NCI-H526 treated with DMSO at 0.1 percent for 48 hours (cell line): ENCODE data around the gene ZCCHC14.
"Not testable (repeated sequence)": the region's sequence is repeated elsewhere in the genome, so short reads cannot be mapped to it uniquely, and the experiment has no call there.

ENCODE experiments used
- DNase-seq: peaks from one replicate; lab custom pipeline; 2025; lab: John Stamatoyannopoulos, UW

ZCCHC14 gene

DNA sequence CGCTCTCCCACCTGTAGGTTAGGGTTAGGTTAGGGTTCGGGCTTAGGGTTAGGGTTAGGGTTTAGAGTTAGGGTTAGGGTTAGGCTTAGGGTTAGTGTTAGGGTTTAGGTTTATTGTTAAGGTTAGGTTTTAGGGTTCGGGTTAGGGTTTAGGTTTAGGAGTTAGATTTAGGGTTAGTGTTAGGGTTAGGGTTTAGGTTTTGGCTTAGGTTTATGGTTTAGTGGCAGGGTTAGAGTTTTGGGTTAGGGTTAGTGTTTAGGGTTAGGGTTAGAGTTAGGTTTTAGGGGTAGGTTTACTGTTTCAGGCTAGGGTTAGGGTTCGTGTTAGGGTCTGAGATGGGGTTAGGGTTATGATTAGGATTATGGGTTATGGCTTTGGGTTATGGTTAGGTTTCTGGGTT, 31.6 kb upstream of the ZCCHC14 start:
- DNase-seq: no peak

DNA sequence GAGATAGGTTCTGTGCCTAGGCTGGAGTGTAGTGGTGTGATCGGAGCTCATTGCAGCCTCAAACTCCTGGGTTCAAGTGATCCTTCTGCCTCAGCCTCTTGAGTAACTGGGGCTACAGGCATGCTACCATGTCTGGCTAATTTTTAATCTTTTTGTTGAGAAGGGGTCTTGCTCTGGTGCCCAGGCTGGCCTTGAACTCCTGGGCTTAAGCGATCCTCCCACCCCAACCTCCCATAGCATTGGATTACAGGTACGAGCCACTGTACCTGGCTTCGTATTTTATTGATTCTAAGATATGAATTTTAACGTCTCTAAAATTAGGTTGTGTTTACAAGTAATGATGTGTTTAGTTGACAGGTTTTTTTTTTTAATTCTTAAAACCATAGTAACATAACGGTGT, 30.8 kb upstream of the ZCCHC14 start:
- DNase-seq: not testable (repeated sequence)

DNA sequence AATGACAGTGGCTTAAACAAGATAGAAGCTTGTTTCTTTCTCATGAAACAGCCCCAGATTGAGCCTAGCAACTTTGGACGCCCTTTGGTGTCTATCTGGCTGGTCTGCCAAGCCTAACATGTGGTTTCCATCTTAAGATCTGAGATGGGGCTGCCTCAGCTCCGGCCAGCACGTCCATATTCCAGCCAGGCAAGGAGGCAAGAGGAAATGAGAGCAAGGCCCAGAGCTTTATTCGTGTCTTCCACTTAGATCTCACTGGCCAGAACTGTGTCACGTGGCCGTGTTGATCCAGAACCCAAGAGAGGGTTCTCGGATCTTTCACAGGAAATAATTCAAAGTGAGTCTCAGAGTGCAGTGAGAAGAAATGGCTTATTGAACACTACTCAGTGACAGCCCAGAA, 28.9 kb upstream of the ZCCHC14 start:
- not testable (repeated sequence) for DNase-seq

DNA sequence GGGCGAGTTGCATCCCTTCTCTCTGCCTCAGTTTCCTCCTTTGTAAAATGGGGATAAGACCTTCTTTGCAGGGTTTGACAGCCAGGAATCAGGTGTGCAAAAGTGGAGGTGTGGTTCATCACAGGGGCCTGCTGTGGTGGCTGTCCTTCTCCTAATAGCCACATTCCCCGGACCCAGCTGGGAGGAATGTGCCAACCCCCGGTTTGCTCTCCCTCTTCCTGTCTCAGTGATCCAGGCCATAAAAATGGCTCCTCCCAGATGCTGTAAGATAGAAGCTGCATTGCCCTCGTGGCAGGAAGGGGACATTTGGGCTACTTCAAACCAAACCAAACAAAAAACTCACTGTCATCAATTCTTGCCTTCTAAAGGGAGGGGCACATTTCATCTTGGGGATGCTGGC, 26.3 kb upstream of the ZCCHC14 start:
- DNase-seq: not testable (repeated sequence)

DNA sequence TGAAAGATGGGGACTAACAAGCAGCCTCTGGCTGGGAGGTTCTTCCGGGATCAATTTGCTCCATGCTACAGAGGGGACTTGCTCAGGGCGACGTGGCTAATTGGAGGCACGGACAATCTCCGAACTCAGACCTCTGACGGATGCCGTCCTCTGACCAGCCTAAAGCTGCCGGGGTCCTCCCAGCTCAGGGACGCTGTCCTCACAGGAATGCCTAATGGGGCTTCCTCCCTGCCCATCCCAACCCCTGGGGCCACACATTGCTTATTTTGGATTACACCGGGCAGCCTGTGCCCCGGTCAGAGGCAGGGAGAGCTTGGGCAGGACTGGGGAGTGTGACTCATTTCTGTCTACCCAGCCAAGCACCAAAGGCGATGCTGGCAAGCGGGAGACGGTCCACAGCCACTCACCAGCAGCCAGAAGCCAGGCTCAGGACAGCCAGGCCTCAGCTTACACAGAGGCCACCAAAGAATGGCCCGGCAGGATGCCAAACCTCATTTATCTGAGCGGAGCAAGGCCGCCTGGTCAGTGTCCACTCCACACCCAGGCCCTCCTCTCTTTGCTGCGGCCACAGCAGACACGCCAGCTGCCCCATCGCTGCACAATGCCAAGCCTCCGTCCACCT, 25.7 kb upstream of the ZCCHC14 start:
- not testable (repeated sequence) for DNase-seq

DNA sequence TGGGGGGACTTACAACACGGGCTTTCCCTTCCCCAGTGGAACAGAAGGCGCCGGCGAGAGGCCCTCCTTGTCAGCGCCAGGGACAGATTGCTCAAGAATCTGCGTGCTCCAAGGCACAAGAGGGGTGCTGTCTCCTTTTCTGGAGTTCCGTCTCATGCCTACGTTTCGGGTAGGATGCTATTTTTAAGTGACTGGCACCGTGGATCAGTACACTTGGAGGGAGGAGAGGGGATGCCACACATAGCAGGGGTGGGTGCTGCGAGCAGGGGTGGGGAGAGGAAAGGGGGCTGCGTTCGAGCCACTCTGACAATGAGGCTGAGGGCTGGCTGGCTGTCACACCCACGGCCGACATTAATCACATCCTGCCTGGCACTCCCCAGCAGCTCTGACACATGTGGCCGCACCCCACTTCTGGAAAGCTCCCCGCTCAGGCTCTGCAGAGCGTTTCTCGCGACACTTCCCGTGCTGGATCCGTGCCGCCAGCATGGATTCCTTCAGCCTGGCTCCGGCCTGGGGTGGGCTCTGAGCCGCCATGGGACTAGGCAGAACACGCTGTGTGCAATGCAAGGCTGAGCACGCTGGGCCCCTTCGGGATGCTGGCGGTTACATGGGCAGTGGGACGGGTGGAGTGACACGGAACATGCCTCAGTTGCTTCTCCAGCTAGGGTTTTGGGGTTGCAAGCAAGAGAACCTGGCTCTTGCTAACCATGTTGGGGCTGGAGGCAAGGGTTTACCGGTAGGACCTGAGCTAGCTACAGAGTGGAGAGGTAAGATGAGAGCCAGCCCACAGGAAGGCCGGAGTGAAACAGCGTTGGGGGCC, 25.0 kb upstream of the ZCCHC14 start:
- DNase-seq: not testable (repeated sequence)

DNA sequence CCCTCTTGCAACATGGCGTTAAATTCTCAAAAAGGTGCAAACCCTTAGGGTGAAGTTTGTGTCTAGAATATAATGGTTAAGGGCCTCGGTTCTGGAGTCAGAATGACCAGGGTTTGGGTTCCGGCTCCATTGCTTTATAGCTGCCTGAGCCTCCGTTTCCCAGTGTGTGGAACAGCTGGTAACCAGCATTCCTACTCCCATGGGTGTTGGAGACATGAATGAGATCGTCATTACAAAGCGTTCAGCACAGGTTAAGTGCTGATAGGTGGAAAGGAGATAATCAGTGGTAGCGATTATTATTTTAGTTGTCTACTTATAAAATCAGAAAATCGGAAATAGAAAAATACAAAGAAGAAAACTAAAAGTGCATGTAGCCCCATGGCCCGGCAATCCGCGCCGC, 23.5 kb upstream of the ZCCHC14 start:
- no peak for DNase-seq

DNA sequence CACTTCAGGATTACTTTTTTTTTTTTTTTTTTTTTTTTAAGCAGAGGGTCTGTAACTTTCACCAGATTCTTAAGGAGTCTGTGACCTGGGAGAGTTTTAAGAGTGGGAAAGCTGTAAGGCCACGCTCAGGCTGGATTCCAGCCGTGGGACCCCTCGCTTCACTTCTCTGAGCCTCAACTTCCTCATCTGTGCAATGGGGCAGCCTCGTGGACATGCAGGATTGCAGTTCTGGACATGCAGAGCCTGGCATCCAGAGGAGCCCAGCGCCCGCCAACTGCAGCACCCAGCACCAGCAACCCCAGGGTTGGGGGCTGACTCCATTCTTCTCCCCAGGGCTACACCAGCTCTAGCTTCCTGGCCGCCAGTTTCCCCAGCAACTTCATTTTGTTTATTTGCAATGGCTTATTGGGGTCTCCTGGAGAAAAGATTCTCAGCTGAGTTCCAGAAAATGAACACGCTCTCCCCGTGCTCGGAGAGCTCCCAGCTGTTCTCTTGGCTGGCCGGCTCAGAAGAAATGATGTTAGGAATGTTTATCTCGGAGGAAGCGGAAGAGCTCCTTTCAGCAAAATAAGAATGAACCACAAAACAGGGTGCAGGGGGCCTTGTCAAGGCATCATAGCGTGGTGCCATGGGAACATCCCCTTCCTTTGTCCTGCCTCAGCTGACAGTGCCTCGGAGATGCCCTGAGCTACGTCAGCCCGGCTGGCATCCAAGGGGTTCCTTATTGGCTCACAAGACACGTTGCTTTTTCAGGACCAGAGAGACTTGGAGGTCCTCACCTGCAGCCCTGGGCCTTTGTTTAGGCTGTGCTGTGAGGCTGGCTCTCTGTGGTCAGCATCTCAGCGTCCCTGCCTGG, 22.9 kb upstream of the ZCCHC14 start:
- no peak for DNase-seq

DNA sequence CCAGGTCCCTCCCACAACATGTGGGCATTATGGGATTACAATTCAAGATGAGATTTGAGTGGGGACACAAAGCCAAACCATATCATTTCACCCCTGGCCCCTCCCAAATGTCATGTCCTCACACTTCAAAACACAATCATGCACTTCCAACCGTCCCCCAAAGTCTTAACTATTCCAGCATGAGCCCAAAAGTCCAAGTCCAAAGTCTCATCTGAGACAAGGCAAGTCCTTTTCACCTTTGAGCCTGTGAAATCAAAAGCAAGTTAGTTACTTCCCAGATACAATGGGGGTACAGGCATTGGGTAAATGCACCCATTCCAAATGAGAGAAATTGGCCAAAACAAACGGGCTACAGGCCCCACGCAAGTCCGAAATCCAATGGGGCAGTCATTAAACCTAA, 17.0 kb upstream of the ZCCHC14 start:
- not testable (repeated sequence) for DNase-seq

DNA sequence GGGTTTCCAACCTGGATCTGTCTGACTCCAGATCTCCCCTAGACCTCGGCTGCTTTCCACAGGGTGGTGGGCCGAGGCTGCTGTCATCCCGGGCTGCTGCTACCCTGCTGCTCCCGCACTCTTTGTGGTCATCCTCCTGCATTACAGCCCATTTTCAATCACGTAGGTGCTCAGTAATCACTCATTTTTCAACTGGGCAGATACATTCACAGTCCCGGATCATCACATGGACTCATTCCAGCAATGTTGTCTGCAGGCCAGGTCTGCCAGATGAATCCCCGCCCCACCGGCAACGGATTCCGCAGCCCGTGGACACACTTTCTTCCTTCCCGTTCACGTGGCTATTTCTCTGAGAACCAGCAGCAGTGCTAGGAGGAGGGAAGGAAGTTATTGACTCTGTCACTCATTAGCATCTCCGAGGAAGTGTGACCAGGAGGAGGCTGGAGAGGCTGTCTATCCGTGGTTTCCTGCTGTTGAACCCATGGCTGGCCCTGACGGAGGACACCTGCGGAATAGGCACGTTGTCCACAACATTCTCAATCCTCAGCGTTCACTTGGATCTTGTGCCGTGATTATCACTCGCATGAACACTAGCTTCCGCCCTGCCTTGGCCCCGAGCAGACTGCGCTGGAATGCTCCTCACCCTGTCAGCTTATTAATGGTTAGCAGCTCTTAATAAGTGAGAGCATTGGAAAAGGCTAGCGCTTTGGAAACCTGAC, 14.7 kb upstream of the ZCCHC14 start:
- no peak for DNase-seq

DNA sequence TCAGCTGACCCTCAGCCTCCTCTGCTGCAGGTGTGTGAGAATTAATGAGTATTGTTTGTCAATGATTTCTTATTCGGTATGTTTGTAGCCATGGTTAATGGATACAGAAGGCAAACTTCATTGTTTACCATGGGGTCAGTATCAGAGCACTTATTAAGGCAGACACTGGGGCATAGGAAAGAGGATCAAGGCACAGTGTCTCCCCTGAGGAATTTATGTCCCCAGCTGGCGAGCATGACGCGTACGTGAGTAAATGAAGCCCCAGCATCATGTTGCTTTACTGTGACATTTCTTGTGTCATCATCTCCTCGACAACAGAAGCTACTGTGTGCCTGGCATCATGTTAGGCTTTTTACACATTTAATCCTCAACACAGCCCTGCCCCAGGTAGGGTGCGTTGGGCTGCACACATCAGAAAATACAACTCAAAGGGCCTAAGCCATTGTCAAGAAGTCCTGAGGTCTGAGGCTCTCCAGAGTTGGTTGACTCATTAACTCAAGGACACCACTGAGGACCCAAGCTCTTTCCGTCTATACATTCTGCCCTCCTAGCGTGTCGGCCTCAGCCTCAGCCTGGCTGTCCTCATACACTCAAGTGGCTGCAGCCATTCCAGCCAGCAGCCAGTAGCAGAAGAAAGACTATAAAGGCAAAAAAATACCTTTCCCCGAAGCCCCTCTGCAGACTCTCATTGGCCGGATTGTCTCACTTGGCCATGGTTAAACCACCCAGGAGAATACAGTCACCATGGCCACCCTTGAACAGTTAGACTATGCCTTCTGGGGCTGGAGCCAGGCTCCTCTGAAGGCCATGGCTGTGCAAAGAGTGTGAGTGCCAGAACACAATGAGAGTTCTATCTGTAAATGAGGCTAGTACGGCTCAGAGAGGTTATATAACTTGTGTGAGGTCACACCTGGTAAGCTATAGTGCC, 13.9 kb upstream of the ZCCHC14 start:
- DNase-seq: no peak

DNA sequence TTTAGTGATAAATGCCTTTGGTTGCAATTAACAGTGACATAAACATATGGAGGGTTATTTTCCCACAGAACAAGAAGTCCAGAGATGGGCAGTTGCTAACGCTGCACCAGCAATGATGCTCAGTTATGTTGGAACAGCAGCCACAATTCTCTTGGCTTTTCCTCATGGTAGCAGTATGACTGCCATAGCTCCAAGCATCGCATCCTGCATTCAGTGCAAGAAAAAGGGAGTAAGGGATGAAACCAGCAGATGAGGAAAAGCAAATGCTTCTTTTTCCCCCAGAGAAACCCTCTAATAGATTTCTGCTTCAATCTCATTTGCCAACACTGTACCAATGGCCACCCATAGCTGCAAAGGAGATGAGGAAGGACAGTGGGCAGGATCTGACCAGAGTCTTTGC, 13.0 kb upstream of the ZCCHC14 start:
- no peak for DNase-seq

DNA sequence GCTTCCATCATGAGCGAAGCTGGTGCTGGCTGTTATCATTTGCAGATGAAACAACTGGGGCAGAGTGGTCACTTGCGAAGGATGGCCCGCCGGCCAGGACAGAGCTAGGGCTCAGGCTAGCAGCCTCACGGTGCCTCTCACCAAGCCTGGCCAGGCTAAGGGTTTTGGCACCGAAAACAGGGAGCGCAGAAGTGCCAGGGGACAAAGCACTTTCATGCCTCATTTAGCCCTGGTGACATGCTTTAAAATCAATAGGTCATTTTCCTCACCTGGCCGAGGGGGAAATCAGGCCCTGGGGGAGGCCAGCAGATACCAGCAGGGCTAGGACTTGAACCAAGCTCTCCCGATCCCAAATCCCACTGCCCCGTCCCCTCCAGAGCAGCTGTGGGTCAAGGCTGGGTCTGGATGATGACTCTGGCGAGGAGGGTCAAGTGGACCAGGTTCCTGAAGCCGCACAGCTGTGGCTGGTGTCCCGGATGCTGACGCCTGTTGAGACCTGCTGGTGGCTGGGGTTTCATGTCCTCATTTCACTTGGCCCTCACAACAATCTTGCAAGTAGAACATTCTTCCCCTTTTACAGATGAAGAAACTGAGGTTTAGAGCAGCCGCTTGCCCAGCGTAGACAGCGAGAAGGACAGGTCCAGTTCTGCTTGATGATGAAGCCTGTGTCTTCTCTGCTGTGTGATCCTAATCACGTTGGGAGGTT, 10.6 kb upstream of the ZCCHC14 start:
- DNase-seq: not testable (repeated sequence)

DNA sequence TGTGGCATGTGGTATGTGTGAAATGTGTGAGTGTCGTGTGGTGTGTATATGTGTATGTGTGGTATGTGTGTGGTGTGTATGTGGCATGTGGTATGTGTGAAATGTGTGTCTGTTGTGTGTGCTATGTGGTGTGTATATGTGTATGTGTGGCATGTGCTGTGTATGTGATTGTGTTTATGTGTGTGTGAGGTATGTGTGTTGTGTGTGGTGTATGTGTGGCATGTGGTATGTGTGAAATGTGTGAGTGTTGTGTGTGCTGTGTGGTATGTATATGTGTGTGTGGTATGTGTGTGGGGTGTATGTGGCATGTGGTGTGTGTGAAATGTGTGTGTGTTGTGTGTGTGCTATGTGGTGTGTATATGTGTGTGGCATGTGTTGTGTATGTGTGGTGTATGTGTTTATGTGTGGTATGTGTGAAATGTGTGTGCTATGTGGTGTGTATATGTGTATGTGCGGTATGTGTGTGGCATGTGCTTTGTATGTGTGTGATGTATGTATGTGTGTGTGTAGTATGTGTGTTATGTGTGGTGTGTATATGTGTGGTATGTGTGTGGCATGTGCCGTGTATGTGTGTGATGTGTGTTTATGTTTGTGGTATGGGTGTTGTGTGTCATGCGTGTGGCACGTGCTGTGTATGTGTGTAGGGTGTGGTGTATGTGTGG, 9.6 kb upstream of the ZCCHC14 start:
- DNase-seq: no peak

DNA sequence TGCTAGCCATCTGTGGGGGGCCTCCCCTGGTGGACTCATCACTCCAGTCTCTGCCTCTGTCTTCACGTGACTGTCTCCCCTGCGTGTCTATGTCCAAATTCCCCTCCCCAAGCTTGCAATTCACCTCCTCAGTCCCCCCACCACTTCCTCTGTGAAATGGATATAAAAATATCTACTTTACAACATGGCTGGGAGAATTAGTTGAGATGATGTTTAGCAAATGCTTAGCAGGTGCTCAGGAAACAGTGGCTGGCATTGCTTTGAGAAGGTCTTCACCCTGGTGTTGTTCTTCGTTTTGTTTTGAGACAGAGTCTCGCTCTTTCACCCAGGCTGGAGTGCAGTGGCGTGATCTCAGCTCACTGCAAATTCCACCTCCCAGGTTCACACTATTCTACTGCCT, 8.3 kb upstream of the ZCCHC14 start:
- no peak for DNase-seq

DNA sequence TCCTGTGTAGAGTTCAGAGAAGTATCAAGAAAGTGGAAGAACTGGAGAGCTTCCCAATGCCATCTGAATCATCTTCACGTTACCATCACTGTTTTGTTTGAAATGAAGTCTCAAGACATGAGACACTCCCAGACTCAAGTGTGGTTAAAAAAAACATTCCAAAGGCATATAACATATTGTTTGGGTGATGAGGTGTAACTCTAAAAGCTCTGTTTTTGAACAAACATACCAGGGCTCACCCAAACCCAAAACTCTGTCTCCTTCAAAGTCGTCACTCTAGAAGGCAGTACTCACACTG, 6.3 kb upstream of the ZCCHC14 start:
- DNase-seq: no peak

DNA sequence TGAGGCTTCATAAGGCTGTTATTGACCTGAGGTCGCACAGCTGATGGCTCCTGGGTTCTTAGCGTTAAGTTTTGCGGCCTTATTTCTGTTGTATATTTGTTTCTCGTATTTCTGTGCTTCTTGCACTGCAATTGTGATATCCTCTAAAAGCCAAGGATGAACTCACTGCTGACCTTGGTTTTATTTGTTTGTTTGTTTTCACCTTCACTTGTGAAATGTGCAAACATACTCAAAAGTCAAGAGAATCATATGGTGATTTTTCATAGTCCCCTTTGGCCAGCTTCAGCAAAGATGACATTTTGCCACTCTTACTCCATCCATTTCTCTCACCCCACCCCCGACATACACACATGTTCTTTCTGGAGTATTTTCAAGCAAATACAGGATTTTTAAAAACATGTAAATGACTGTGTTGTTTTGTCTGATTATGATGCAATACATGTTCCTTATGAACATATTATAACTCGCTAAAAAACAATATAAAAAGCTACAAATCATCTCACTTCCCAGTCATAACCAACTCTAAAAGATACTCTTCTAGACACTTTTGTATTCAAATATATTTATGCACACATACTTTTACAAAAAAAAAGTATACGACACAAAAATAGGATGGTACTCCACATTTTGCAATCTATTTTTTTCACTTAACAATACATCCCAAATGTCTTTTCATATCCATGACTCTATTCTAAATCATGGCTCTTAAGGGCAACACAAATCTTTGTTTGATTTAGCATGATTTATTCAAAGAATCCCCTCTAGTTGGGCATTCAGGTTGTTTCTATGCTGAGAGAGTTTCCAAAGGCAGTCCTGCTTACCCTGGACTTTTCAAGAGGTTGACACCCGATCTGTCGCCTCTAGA, 5.7 kb upstream of the ZCCHC14 start:
- no peak for DNase-seq

DNA sequence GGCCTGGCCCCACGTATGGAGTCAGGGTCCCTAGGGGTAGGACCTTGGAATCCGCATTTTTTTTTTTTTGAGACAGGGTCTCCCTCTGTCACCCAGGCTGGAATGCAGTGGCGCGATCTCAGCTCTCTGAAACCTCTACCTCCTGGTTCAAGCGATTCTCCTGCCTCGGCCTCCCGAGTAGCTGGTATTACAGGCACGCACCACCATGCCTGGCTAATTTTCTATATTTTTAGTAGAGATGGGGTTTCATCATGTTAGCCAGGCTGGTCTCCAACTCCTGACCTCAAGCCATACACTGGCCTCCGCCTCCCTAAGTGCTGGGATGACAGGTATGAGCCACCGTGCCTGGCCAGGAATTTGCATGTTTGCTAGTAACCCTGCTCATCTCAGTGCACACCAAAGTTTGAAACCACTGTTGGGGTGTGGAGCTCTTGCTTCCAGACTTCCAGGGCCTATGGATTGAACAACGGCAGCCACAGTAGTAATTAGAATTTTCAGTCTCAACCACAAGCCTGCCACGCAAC, 5.0 kb upstream of the ZCCHC14 start:
- DNase-seq: not testable (repeated sequence)
